ENCODE data around the gene AKAP8L. TPM values are rescaled to one million over a fixed set of nuclear protein-coding genes. Genes with fewer than 3 reads are reported as not detected.
"Not testable (repeated sequence)": the region's sequence is repeated elsewhere in the genome, so short reads cannot be mapped to it uniquely, and the experiment has no call there.

AKAP8L gene
- polyA plus RNA-seq, 1 experiment = 30.4 TPM

- CTCF ChIA-PET = no interaction called here
- POLR2A ChIA-PET = no interaction called here
- Histone ChIP-seq H3K4me3 (ENCODE audit: low read depth, low read length) (no peak overlapping the region), H3K27me3 (ENCODE audit: control insufficient read depth, insufficient read depth, low read length) (no peaks in the 10 kb centered on the region), H3K27ac (ENCODE audit: low read depth, low read length) (no peak overlapping the region), H3K9me3 (ENCODE audit: control insufficient read depth, insufficient read depth, low read length) (no peaks in the 10 kb centered on the region; the same call in 1 of the 2 replicates)
- no peak for DNase-seq (ENCODE audit: low read depth, low spot score)
- no peak for TF ChIP-seq CTCF (IDR thresholded peaks at IDR 0.05; ENCODE audit: low read depth, low read length)
Measured at GRCh38 chr19:15369594-15369891, 49.2 kb downstream of the AKAP8L start.

GRCh38 chr19:15368798-15369593 is 49.8 kb downstream of the AKAP8L start:
- Histone ChIP-seq H3K27ac (ENCODE audit: low read depth, low read length) (no peak overlapping the region), H3K27me3 (ENCODE audit: control insufficient read depth, insufficient read depth, low read length) (no peaks in the 10 kb centered on the region), H3K4me3 (ENCODE audit: low read depth, low read length) (no peak overlapping the region), H3K9me3 (ENCODE audit: control insufficient read depth, insufficient read depth, low read length) (no peaks in the 10 kb centered on the region; the same call in 1 of the 2 replicates)
- CTCF ChIA-PET = no interaction called here
- DNase-seq (ENCODE audit: low read depth, low spot score) = no peak
- TF ChIP-seq CTCF (IDR thresholded peaks at IDR 0.05; ENCODE audit: low read depth, low read length) = no peak
- POLR2A ChIA-PET = no interaction called here

- TF ChIP-seq CTCF (IDR thresholded peaks at IDR 0.05; ENCODE audit: low read depth, low read length) = no peak
- POLR2A ChIA-PET = no interaction called here
- H3K27me3 ChIP-seq (ENCODE audit: control insufficient read depth, insufficient read depth, low read length) = no peaks in the 10 kb centered on the region
- DNase-seq (ENCODE audit: low read depth, low spot score) = no peak
- H3K4me3 ChIP-seq (ENCODE audit: low read depth, low read length) = no peak overlapping the region
- CTCF ChIA-PET = no interaction called here
- H3K9me3 ChIP-seq (ENCODE audit: control insufficient read depth, insufficient read depth, low read length) = no peaks in the 10 kb centered on the region; the same call in 1 of the 2 replicates
- no peak overlapping the region for H3K27ac ChIP-seq (ENCODE audit: low read depth, low read length)
Measured at GRCh38 chr19:15368051-15368632, 50.6 kb downstream of the AKAP8L start.

GRCh38 chr19:15367439-15367838 is 51.3 kb downstream of the AKAP8L start:
- Histone ChIP-seq H3K27ac (ENCODE audit: low read depth, low read length) (no peak overlapping the region), H3K27me3 (ENCODE audit: control insufficient read depth, insufficient read depth, low read length) (no peaks in the 10 kb centered on the region), H3K4me3 (ENCODE audit: low read depth, low read length) (no peak overlapping the region), H3K9me3 (ENCODE audit: control insufficient read depth, insufficient read depth, low read length) (no peaks in the 10 kb centered on the region)
- CTCF ChIA-PET = no interaction called here
- TF ChIP-seq CTCF (IDR thresholded peaks at IDR 0.05; ENCODE audit: low read depth, low read length) = no peak
- POLR2A ChIA-PET = no interaction called here
- no peak for DNase-seq (ENCODE audit: low read depth, low spot score)

- ChIA-PET CTCF (no interaction called here), POLR2A (no interaction called here)
- H3K9me3 ChIP-seq (ENCODE audit: control insufficient read depth, insufficient read depth, low read length) = no peaks in the 10 kb centered on the region
Measured at GRCh38 chr19:15365264-15365663, 53.5 kb downstream of the AKAP8L start.

GRCh38 chr19:15363791-15364190 is 55.0 kb downstream of the AKAP8L start:
- H3K27ac ChIP-seq (ENCODE audit: low read depth, low read length); CTCF ChIA-PET; POLR2A ChIA-PET; H3K4me3 ChIP-seq (ENCODE audit: low read depth, low read length); DNase-seq (ENCODE audit: low read depth, low spot score); H3K9me3 ChIP-seq (ENCODE audit: control insufficient read depth, insufficient read depth, low read length); H3K27me3 ChIP-seq (ENCODE audit: control insufficient read depth, insufficient read depth, low read length): not testable (repeated sequence)

More at GRCh38 chr19:15365264-15365663, 53.5 kb downstream of the AKAP8L start:
- Histone ChIP-seq H3K27me3 (ENCODE audit: control insufficient read depth, insufficient read depth, low read length) (no peaks in the 10 kb centered on the region), H3K4me3 (ENCODE audit: low read depth, low read length) (no peak overlapping the region), H3K27ac (ENCODE audit: low read depth, low read length) (no peak overlapping the region)
- TF ChIP-seq CTCF (IDR thresholded peaks at IDR 0.05; ENCODE audit: low read depth, low read length) = no peak
- no peak for DNase-seq (ENCODE audit: low read depth, low spot score)

- POLR2A ChIA-PET; H3K27ac ChIP-seq (ENCODE audit: low read depth, low read length); DNase-seq (ENCODE audit: low read depth, low spot score); H3K4me3 ChIP-seq (ENCODE audit: low read depth, low read length); H3K9me3 ChIP-seq (ENCODE audit: control insufficient read depth, insufficient read depth, low read length); H3K27me3 ChIP-seq (ENCODE audit: control insufficient read depth, insufficient read depth, low read length); CTCF ChIA-PET: not testable (repeated sequence)
Measured at GRCh38 chr19:15363048-15363447, 55.7 kb downstream of the AKAP8L start.

All from AG04450 (cell line).